K562 (cell line): ENCODE measurements around the gene ALDH16A1. TPM values are rescaled to one million over a fixed set of nuclear protein-coding genes. Genes with fewer than 3 reads are reported as not detected.

Experiments
- ATAC-seq: fragments of 200-7000 bp; cut with Tn5 transposase; 3 replicates; pipeline ENCODE4 v1.9.1; 2020; ENCODE audit warnings: moderate library complexity
- BruUV-seq: library from RNA; stranded (reverse); fragments of 400-500 nt; replicated peaks from 2 replicates; lab custom pipeline; 2021; lab: Mats Ljungman, UMichigan
- CTCF ChIA-PET: fragments of 300-600 bp; formaldehyde crosslinking; extraction: SDS; loops from one replicate; lab custom pipeline; 2021; ENCODE audit warnings: low intra/inter-chr PET ratio; lab: Yijun Ruan, JAX
- POLR2A ChIA-PET: fragments of 300-600, 350-650 bp; sonication (Branson Sonifier 250); formaldehyde crosslinking; extraction: SDS; loops from one replicate; lab custom pipeline; 2021; ENCODE audit warnings: antibody characterized with exemption, inconsistent platforms; lab: Yijun Ruan, JAX
- DNase-seq, 4 experiments: peaks; one replicate each; pipeline versions ENCODE4 v3.0.0 to v3.0.0-alpha.2; 2011 to 2018; ENCODE audit warnings: low spot score in 3 of 4, mixed read lengths in 3 of 4; ENCODE audit errors: extremely low read depth in 1 of 4
- FAIRE-seq: peaks from 2 replicates; lab custom pipeline; 2011; peaks lifted over from hg19 to GRCh38; lab: Jason Lieb, UNC
- H2AFZ ChIP-seq: 2 replicates; pipeline ENCODE4 v1.6.0; 2011; ENCODE audit warnings: low read depth, low read length, control low read depth, inconsistent platforms
- H3K27ac ChIP-seq: fragments of 200-600 bp; 3 replicates; pipeline ENCODE4 v1.8.0; 2011; ENCODE audit warnings: low read depth, mild to moderate bottlenecking, control low read depth, inconsistent platforms, low read length, moderate library complexity, mixed read lengths; ENCODE audit errors: extremely low read depth
- H3K27me3 ChIP-seq, 2 experiments: fragments of 300-600 bp in 1 of 2; 2 replicates in 1 of 2; 3 replicates in 1 of 2; pipeline versions ENCODE4 v1.6.0 to v1.8.0; 2011; ENCODE audit warnings: inconsistent platforms in 2 of 2, low read length in 2 of 2, mild to moderate bottlenecking in 1 of 2, mixed read lengths in 1 of 2, moderate library complexity in 1 of 2; ENCODE audit not compliant: control insufficient read depth in 2 of 2, insufficient read depth in 2 of 2
- H3K36me3 ChIP-seq: fragments of 300-600 bp; 3 replicates; pipeline ENCODE4 v1.8.0; 2011; ENCODE audit warnings: mild to moderate bottlenecking, low read length, inconsistent platforms; ENCODE audit not compliant: control insufficient read depth, insufficient read depth
- H3K4me1 ChIP-seq, 2 experiments: fragments of 200-600 bp in 1 of 2; replicated peaks in 1 of 2; 2 replicates in 1 of 2; 3 replicates in 1 of 2; pipeline versions ENCODE4 v1.5.1 to v1.8.0; 2011; ENCODE audit warnings: inconsistent platforms in 2 of 2, low read length in 2 of 2, mild to moderate bottlenecking in 1 of 2, mixed read lengths in 1 of 2, moderate library complexity in 1 of 2; ENCODE audit not compliant: control insufficient read depth in 2 of 2, insufficient read depth in 2 of 2
- H3K4me2 ChIP-seq: 2 replicates; pipeline ENCODE4 v1.6.1; 2011; ENCODE audit warnings: low read length, control low read depth, inconsistent platforms, mixed read lengths; ENCODE audit not compliant: insufficient read depth
- H3K4me3 ChIP-seq: fragments of 200-600 bp; sonication (generic), shearing (Covaris generic); 2 replicates; pipeline ENCODE4 v1.5.1; 2016; ENCODE audit warnings: control low read depth, inconsistent platforms
- H3K79me2 ChIP-seq: fragments of 200-600 bp; 3 replicates; pipeline ENCODE4 v1.8.0; 2011; ENCODE audit warnings: low read length, inconsistent platforms; ENCODE audit not compliant: control insufficient read depth, insufficient read depth
- H3K9ac ChIP-seq, 2 experiments: 2 replicates each; pipeline versions ENCODE4 v1.6.0 to v1.6.1; 2011; ENCODE audit warnings: low read depth in 2 of 2, low read length in 2 of 2, control low read depth in 1 of 2, inconsistent platforms in 1 of 2, mild to moderate bottlenecking in 1 of 2, mixed read lengths in 1 of 2; ENCODE audit not compliant: insufficient read depth in 1 of 2
- H3K9me1 ChIP-seq: one replicate; pipeline ENCODE4 v1.6.0; 2011; ENCODE audit warnings: inconsistent platforms, mild to moderate bottlenecking, low read length, moderate library complexity; ENCODE audit not compliant: control insufficient read depth, insufficient read depth
- H3K9me3 ChIP-seq: replicated peaks from 2 replicates; pipeline ENCODE4 v1.5.1; 2011; ENCODE audit warnings: low read depth, low read length, inconsistent platforms; ENCODE audit not compliant: control insufficient read depth, insufficient read depth
- H4K20me1 ChIP-seq: replicated peaks from 2 replicates; pipeline ENCODE4 v1.6.1; 2011; ENCODE audit warnings: low read length, inconsistent platforms, mixed read lengths; ENCODE audit not compliant: control insufficient read depth, insufficient read depth
- CBFB ChIP-seq: sonication (generic); formaldehyde crosslinking; IDR thresholded peaks from 2 replicates; pipeline ENCODE4 v1.4.0; 2020; ENCODE audit warnings: mild to moderate bottlenecking, missing genetic modification reagents
- E2F3 ChIP-seq: fragments of 250-450 bp; sonication (Bioruptor Pico); IDR thresholded peaks from 2 replicates; pipeline ENCODE4 v1.4.0; 2020; ENCODE audit warnings: mild to moderate bottlenecking
- FIP1L1 ChIP-seq: fragments of 200-400 bp; formaldehyde crosslinking; IDR thresholded peaks from 2 replicates; pipeline ENCODE4 v1.6.1; 2018; ENCODE audit warnings: mild to moderate bottlenecking, low read depth, low read length; ENCODE audit not compliant: poor library complexity, severe bottlenecking
- POLR2G ChIP-seq: fragments of 200-400 bp; formaldehyde crosslinking; IDR thresholded peaks from 2 replicates; pipeline ENCODE4 v1.6.1; 2017; ENCODE audit warnings: low read depth, mild to moderate bottlenecking, antibody characterized with exemption, low read length, moderate library complexity
- RAD51 ChIP-seq: fragments of 450-650 bp; IDR thresholded peaks from 2 replicates; pipeline ENCODE4 v1.7.1; 2016; ENCODE audit warnings: low read depth, mild to moderate bottlenecking, borderline replicate concordance
- RBFOX2 ChIP-seq: fragments of 200-400 bp; formaldehyde crosslinking; IDR thresholded peaks from 2 replicates; pipeline ENCODE4 v1.6.1; 2017; ENCODE audit warnings: low read depth, mild to moderate bottlenecking, low read length, moderate library complexity
- SAFB ChIP-seq: fragments of 200-400 bp; formaldehyde crosslinking; IDR thresholded peaks from 2 replicates; pipeline ENCODE4 v1.6.1; 2017; ENCODE audit warnings: low read depth, low read length, borderline replicate concordance
- ZNF143 ChIP-seq: sonication (generic); formaldehyde crosslinking; IDR thresholded peaks from 2 replicates; pipeline ENCODE4 v1.9.0; 2022; ENCODE audit warnings: mild to moderate bottlenecking, missing genetic modification reagents
- WGBS: fragments of 100-300 bp; shearing (Covaris generic); methylation state at CpG from one replicate; pipeline ENCODE4 v1.1.6; 2016; ENCODE audit warnings: low coverage, mixed read lengths; ENCODE audit not compliant: insufficient coverage; ENCODE audit errors: missing lambda C conversion rate; 5-methylcytosine and 5-hydroxymethylcytosine counted together
- in situ Hi-C: fragments of 300-500 bp; cut with MboI; formaldehyde crosslinking; loops from 4 replicates; pipeline ENCODE4 v1.15.0; 2018; ENCODE audit warnings: inconsistent platforms, mixed read lengths
- intact Hi-C: fragments of 100-400 bp; cut with micrococcal nuclease; formaldehyde crosslinking; loops from 2 replicates; pipeline ENCODE4 v1.14.2; 2022
- polyA plus RNA-seq, 8 experiments: library from polyadenylated mRNA; depleted of rRNA in 4 of 8; stranded (reverse) in 5 of 8; unstranded in 3 of 8; fragments of >200 nt; fragmentation: Nextera tagmentation in 2 of 8; fragmentation: Illumina TruSeq in 1 of 8; extraction: Ambion mirVana in 2 of 8; extraction: Trizol in 1 of 8; gene quantifications; 2 replicates each; pipeline versions ENCODE4 v1.2.1 to v1.2.3, GENCODE V29; 2011 to 2014; ENCODE audit warnings: inconsistent platforms in 1 of 8, missing spikeins in 1 of 8
- total RNA-seq, 7 experiments: library from RNA; depleted of rRNA in 6 of 7; stranded (reverse); fragments of >200 nt in 6 of 7; fragmentation: Illumina TruSeq in 2 of 7; extraction: Trizol in 2 of 7; gene quantifications; 2 replicates each; pipeline versions ENCODE4 v1.2.1 to v1.2.3, GENCODE V29; 2011 to 2021; ENCODE audit warnings: low replicate concordance in 1 of 7

Gene ALDH16A1
- total and polyA plus RNA-seq, 9 of the 15 experiments (the other 6 are each of a cell fraction or from before 2014, with no cell fraction given): 2.2 to 52.2 (median 7.6) TPM

DNA sequence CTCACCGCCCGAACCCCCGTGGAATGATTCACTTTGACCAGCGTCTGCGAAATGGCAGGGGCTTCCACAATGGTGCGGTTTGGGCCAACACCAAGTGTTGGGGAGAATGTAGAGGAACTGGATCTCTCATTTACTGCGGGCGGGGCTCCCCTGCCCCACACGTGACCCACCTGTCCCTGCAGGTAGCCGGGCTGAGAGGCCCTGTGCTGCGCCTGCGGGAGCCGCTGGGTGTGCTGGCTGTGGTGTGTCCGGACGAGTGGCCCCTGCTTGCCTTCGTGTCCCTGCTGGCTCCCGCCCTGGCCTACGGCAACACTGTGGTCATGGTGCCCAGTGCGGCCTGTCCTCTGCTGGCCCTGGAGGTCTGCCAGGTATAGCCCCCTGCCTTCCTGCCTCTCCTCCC lies 15.2 kb downstream of the ALDH16A1 start:
- TF ChIP-seq POLR2G: 0 out of 2 replicates have a peak, but pooled peaks have one; percentile 31
- TF ChIP-seq SAFB: no peak
- TF ChIP-seq RBFOX2: peak; percentile 39; the same call in 1 of the 2 replicates
- peaks cover 5% of the 10 kb centered on the region; the same call in 1 of the 2 replicates for H4K20me1 ChIP-seq
- peaks cover 41% of the 10 kb centered on the region; the same call in 2 of the 3 replicates for H3K36me3 ChIP-seq
- WGBS: 79% methylated on average over 8 of the region's 19 CpGs
- peaks cover 7 to 34% of the 10 kb centered on the region in 2 experiments; a peak in 4 of 5 replicates for H3K4me1 ChIP-seq
- H3K9me1 ChIP-seq: no peaks in the 10 kb centered on the region
- ATAC-seq (no peak), FAIRE-seq (no peak), DNase-seq (peak in 1 of 4 experiments; percentile 5)
- H3K27me3 ChIP-seq: no peaks in the 10 kb centered on the region
- H3K4me3 ChIP-seq: no peak overlapping the region
- BruUV-seq: no TSS peak
- no peaks in the 10 kb centered on the region for H3K79me2 ChIP-seq
- H3K4me2 ChIP-seq: no peak overlapping the region
- CTCF ChIA-PET: no interaction called here
- H2AFZ ChIP-seq: no peak overlapping the region
- no peak overlapping the region for H3K27ac ChIP-seq
- POLR2A ChIA-PET: interaction anchor here (0.8 to 1.1 kb wide), 2 partner anchors 27 to 74 kb away, joined by 3 read pairs; no protein-coding TSS in a partner anchor
- in situ Hi-C loops (no loop called here), intact Hi-C loops (no loop called here)
- H3K9ac ChIP-seq: peak overlapping the region in 1 of 2 experiments; percentile 58; a peak in 1 of 4 replicates
- H3K9me3 ChIP-seq: no peaks in the 10 kb centered on the region

DNA sequence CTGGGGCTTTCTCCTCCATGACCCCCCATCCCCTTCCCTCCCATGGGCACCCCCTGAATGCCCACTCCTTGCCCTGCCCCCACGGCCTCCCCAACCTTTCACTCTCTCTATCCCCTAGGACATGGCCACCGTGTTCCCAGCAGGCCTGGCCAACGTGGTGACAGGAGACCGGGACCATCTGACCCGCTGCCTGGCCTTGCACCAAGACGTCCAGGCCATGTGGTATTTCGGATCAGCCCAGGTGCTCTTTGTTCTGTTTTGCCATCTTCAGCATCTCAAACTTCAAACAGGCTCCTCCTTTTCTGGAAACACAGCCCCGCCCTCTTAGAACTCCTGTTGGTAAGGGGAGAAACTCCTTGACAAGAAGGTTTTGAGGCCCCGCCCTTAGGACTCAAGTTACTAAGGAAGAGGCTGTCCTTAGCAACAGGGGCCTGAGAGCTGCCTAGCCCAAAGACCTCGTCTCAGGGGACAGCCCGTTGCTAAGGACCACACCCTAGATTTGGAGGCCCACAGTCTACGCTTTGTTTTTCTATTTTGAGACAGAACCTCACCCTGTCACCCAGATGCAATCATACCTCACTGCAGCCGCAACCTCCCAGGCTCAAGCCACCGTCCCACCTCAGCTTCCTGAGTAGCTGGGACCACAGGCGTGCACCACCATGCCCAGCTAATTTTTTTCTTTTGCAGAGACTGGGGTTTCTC lies 15.9 kb downstream of the ALDH16A1 start:
- peaks cover 5% of the 10 kb centered on the region; the same call in 1 of the 2 replicates for H4K20me1 ChIP-seq
- no peak overlapping the region for H2AFZ ChIP-seq
- ChIA-PET CTCF (no interaction called here), POLR2A (interaction anchor here (0.6 to 1.2 kb wide), 3 partner anchors 15 to 27 kb away, joined by 3 to 4 read pairs (median 3); partner anchors contain the start of gene ALDH16A1)
- H3K27ac ChIP-seq: no peak overlapping the region
- no peaks in the 10 kb centered on the region for H3K9me3 ChIP-seq
- ATAC-seq (peak; percentile 94), DNase-seq (peak; percentile 77 to 95 (median 82)), FAIRE-seq (peak; percentile 96)
- H3K36me3 ChIP-seq: peaks cover 41% of the 10 kb centered on the region; the same call in 2 of the 3 replicates
- in situ Hi-C loops: no loop called here
- peaks cover 11 to 38% of the 10 kb centered on the region in 2 experiments for H3K4me1 ChIP-seq
- no peak overlapping the region for H3K4me3 ChIP-seq
- WGBS: 29% methylated on average over 14 of the region's 15 CpGs
- BruUV-seq: no TSS peak
- H3K79me2 ChIP-seq: no peaks in the 10 kb centered on the region
- intact Hi-C loops: no loop called here
- no peaks in the 10 kb centered on the region for H3K27me3 ChIP-seq
- peak overlapping the region; percentile 21; the same call in 1 of the 2 replicates for H3K4me2 ChIP-seq
- H3K9me1 ChIP-seq: no peaks in the 10 kb centered on the region
- H3K9ac ChIP-seq: peak overlapping the region in 1 of 2 experiments; percentile 58; a peak in 1 of 4 replicates
- TF ChIP-seq CBFB (CRISPR knock-in tag) (no peak), E2F3 (no peak), FIP1L1 (no peak), ZNF143 (CRISPR knock-in tag) (0 out of 2 replicates have a peak, but pooled peaks have one; percentile 54), RAD51 (no peak)
